Tibial artery (tissue), 4 donors: ENCODE measurements around the gene ASB7.

ENCODE experiments used
- DNase-seq, 2 donors: peaks; one replicate each; pipeline ENCODE4 v3.0.0-alpha.2; 2019
- H3K27ac ChIP-seq, 2 donors: fragments of 200-600 bp; sonication (generic) in 1 of 2; 1 replicate in 1 of 2; 2 replicates in 1 of 2; pipeline ENCODE4 v1.5.1; 2018 to 2019; ENCODE audit warnings: mild to moderate bottlenecking in 1 of 2
- H3K27me3 ChIP-seq, 2 donors: fragments of 200-600 bp; sonication (generic) in 1 of 2; one replicate each; pipeline versions ENCODE4 v1.5.1 to v1.6.0; 2016 to 2019
- H3K36me3 ChIP-seq, 3 donors: fragments of 200-600 bp; sonication (generic) in 2 of 3; one replicate each; pipeline ENCODE4 v1.5.1; 2016 to 2019; ENCODE audit warnings: mild to moderate bottlenecking in 2 of 3
- H3K4me1 ChIP-seq, 4 donors: fragments of 200-600 bp; sonication (generic) in 2 of 4; 1 replicate in 3 of 4; 2 replicates in 1 of 4; pipeline ENCODE4 v1.5.1; 2016 to 2019
- H3K4me3 ChIP-seq, 2 donors: fragments of 200-600 bp; sonication (generic) in 1 of 2; 1 replicate in 1 of 2; 2 replicates in 1 of 2; pipeline ENCODE4 v1.5.1; 2018 to 2019; ENCODE audit warnings: mild to moderate bottlenecking in 2 of 2
- H3K9me3 ChIP-seq, 3 donors: fragments of 200-600 bp; sonication (generic) in 1 of 3; one replicate each; pipeline ENCODE4 v1.5.1; 2016 to 2019
- CTCF ChIP-seq, 2 experiments: fragments of 200-600 bp in 1 of 2; fragments of 450-650 bp in 1 of 2; IDR thresholded peaks; one replicate each; pipeline ENCODE4 v1.5.1; 2017 to 2019; ENCODE audit warnings: antibody characterized with exemption in 2 of 2, mild to moderate bottlenecking in 1 of 2, moderate library complexity in 1 of 2
- intact Hi-C: fragments of 100-400 bp; cut with DNase I; formaldehyde crosslinking; loops from one replicate; pipeline ENCODE4 v1.15.0; 2023; ENCODE audit warnings: low total_unique reads

ASB7 gene

GRCh38 chr15:100591835-100592234, 10.6 kb upstream of the ASB7 start:
- TF ChIP-seq CTCF (IDR thresholded peaks at IDR 0.05), result no peak
- H3K27ac ChIP-seq, result no peak overlapping the region
- no peaks in the 10 kb centered on the region for H3K36me3 ChIP-seq
- DNase-seq, result no peak
- no peaks in the 10 kb centered on the region for H3K27me3 ChIP-seq
- intact Hi-C loops, result no loop called here
- H3K4me1 ChIP-seq, result peaks cover 0 to 8% (median 0%) of the 10 kb centered on the region in 4 donors
- no peaks in the 10 kb centered on the region for H3K9me3 ChIP-seq
- no peak overlapping the region for H3K4me3 ChIP-seq

GRCh38 chr15:100592898-100593297, 9.5 kb upstream of the ASB7 start:
- peaks cover 0 to 14% (median 0%) of the 10 kb centered on the region in 4 donors for H3K4me1 ChIP-seq
- no peak overlapping the region for H3K27ac ChIP-seq
- H3K36me3 ChIP-seq, result no peaks in the 10 kb centered on the region
- intact Hi-C loops, result no loop called here
- H3K4me3 ChIP-seq, result no peak overlapping the region
- H3K27me3 ChIP-seq, result no peaks in the 10 kb centered on the region
- no peaks in the 10 kb centered on the region for H3K9me3 ChIP-seq
- TF ChIP-seq CTCF (IDR thresholded peaks at IDR 0.05), result no peak
- no peak for DNase-seq

- no peaks in the 10 kb centered on the region for H3K27me3 ChIP-seq
- H3K4me1 ChIP-seq, result peaks cover 0 to 14% (median 0%) of the 10 kb centered on the region in 4 donors
- no peaks in the 10 kb centered on the region for H3K9me3 ChIP-seq
- intact Hi-C loops, result no loop called here
- TF ChIP-seq CTCF (IDR thresholded peaks at IDR 0.05), result no peak
- no peak overlapping the region for H3K4me3 ChIP-seq
- H3K36me3 ChIP-seq, result no peaks in the 10 kb centered on the region
- no peak for DNase-seq
- H3K27ac ChIP-seq, result no peak overlapping the region
Measured at GRCh38 chr15:100593431-100593830, 9.0 kb upstream of the ASB7 start.

GRCh38 chr15:100595964-100596363, 6.4 kb upstream of the ASB7 start:
- no peaks in the 10 kb centered on the region for H3K27me3 ChIP-seq
- no peaks in the 10 kb centered on the region for H3K36me3 ChIP-seq
- no peak overlapping the region for H3K4me3 ChIP-seq
- intact Hi-C loops, result no loop called here
- peaks cover 0 to 29% (median 10%) of the 10 kb centered on the region in 4 donors for H3K4me1 ChIP-seq
- no peaks in the 10 kb centered on the region for H3K9me3 ChIP-seq
- H3K27ac ChIP-seq, result no peak overlapping the region
- DNase-seq, result no peak
- no peak for TF ChIP-seq CTCF (IDR thresholded peaks at IDR 0.05)

- Histone ChIP-seq H3K4me3 (no peak overlapping the region), H3K27ac (no peak overlapping the region), H3K36me3 (no peaks in the 10 kb centered on the region), H3K27me3 (no peaks in the 10 kb centered on the region), H3K4me1 (peaks cover 0 to 34% (median 15%) of the 10 kb centered on the region in 4 donors), H3K9me3 (no peaks in the 10 kb centered on the region)
- intact Hi-C loops, result no loop called here
- no peak for TF ChIP-seq CTCF (IDR thresholded peaks at IDR 0.05)
- DNase-seq, result no peak
Measured at GRCh38 chr15:100596792-100597191, 5.6 kb upstream of the ASB7 start.

- Histone ChIP-seq H3K27ac (no peak overlapping the region), H3K9me3 (no peaks in the 10 kb centered on the region), H3K4me1 (peaks cover 0 to 35% (median 15%) of the 10 kb centered on the region in 4 donors), H3K4me3 (no peak overlapping the region), H3K27me3 (no peaks in the 10 kb centered on the region), H3K36me3 (no peaks in the 10 kb centered on the region)
- intact Hi-C loops, result no loop called here
- TF ChIP-seq CTCF (IDR thresholded peaks at IDR 0.05), result no peak
- DNase-seq, result no peak
Measured at GRCh38 chr15:100597862-100598261, 4.5 kb upstream of the ASB7 start.
